ENCODE measurements around the gene COPS3. TPM values are rescaled to one million over a fixed set of nuclear protein-coding genes. Genes with fewer than 3 reads are reported as not detected.

COPS3 gene
- total and polyA plus RNA-seq, 2 donors (not counting 1 experiment from before 2014, with no cell fraction given): 62.3 to 80.6 TPM

DNA sequence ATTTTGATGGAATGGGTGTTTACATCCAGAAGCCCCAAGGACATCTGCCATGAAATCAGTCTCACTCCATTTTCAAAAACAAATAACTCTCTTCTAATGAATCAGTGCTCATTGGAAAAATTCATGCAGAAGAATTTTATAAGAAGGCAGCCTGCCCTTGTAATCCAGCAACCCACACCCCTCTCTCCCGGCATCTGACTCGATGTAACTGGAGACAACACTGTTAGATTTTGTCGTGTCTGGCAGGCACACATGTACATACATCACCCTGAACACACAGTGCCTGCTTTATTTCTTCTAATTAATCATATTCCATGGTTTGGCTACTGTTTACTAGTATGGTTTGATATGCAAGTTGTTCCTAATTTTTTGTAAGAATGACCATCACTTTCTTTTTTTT, 63.1 kb downstream of the COPS3 start:
- no peak for DNase-seq (ENCODE audit: low read depth in 2 of 2)
- Histone ChIP-seq H2AFZ (ENCODE audit: low read length) (no peak overlapping the region), H3K27ac (ENCODE audit: insufficient read depth, low read length) (no peak overlapping the region), H3K36me3 (ENCODE audit: control insufficient read depth, insufficient read depth, low read length) (peaks cover 56% of the 10 kb centered on the region), H3K4me3 (replicated peaks in 1 of 4; ENCODE audit: control extremely low read depth in 1 of 4, insufficient read depth in 1 of 4, low read depth in 3 of 4, low read length in 4 of 4) (no peak overlapping the region), H4K20me1 (ENCODE audit: control insufficient read depth, extremely low read depth, insufficient read depth, low read length) (peaks cover 2% of the 10 kb centered on the region), H3K27me3 (ENCODE audit: control insufficient read depth, insufficient read depth, low read length) (no peaks in the 10 kb centered on the region), H3K9me3 (ENCODE audit: control insufficient read depth, insufficient read depth, low read depth, low read length) (no peaks in the 10 kb centered on the region), H3K4me2 (ENCODE audit: extremely low read depth, insufficient read depth, low read length) (no peak overlapping the region), H3K4me1 (ENCODE audit: control insufficient read depth, extremely low read depth, insufficient read depth, low read length) (no peaks in the 10 kb centered on the region), H3K79me2 (ENCODE audit: control insufficient read depth, insufficient read depth, low read length) (no peaks in the 10 kb centered on the region), H3K9ac (ENCODE audit: insufficient read depth, low read length) (no peak overlapping the region)
- TF ChIP-seq EZH2 (IDR thresholded peaks at IDR 0.05; ENCODE audit: low read length, missing control alignments): no peak
- TF ChIP-seq, protein P1, sequence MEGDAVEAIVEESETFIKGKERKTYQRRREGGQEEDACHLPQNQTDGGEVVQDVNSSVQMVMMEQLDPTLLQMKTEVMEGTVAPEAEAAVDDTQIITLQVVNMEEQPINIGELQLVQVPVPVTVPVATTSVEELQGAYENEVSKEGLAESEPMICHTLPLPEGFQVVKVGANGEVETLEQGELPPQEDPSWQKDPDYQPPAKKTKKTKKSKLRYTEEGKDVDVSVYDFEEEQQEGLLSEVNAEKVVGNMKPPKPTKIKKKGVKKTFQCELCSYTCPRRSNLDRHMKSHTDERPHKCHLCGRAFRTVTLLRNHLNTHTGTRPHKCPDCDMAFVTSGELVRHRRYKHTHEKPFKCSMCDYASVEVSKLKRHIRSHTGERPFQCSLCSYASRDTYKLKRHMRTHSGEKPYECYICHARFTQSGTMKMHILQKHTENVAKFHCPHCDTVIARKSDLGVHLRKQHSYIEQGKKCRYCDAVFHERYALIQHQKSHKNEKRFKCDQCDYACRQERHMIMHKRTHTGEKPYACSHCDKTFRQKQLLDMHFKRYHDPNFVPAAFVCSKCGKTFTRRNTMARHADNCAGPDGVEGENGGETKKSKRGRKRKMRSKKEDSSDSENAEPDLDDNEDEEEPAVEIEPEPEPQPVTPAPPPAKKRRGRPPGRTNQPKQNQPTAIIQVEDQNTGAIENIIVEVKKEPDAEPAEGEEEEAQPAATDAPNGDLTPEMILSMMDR (conservative IDR thresholded peaks at IDR 0.05 in 1 of 2, IDR thresholded peaks at IDR 0.05 in 1 of 2; ENCODE audit: low read depth in 1 of 2, low read length in 2 of 2): no peak

GRCh38 chr17:17216776-17217175, 64.3 kb downstream of the COPS3 start:
- Histone ChIP-seq H3K36me3 (ENCODE audit: control insufficient read depth, insufficient read depth, low read length) (peaks cover 52% of the 10 kb centered on the region), H3K4me2 (ENCODE audit: extremely low read depth, insufficient read depth, low read length) (no peak overlapping the region), H4K20me1 (ENCODE audit: control insufficient read depth, extremely low read depth, insufficient read depth, low read length) (peaks cover 2% of the 10 kb centered on the region), H3K27ac (ENCODE audit: insufficient read depth, low read length) (no peak overlapping the region), H3K4me3 (replicated peaks in 1 of 4; ENCODE audit: control extremely low read depth in 1 of 4, insufficient read depth in 1 of 4, low read depth in 3 of 4, low read length in 4 of 4) (no peak overlapping the region), H3K9me3 (ENCODE audit: control insufficient read depth, insufficient read depth, low read depth, low read length) (no peaks in the 10 kb centered on the region), H3K79me2 (ENCODE audit: control insufficient read depth, insufficient read depth, low read length) (no peaks in the 10 kb centered on the region), H3K27me3 (ENCODE audit: control insufficient read depth, insufficient read depth, low read length) (no peaks in the 10 kb centered on the region), H2AFZ (ENCODE audit: low read length) (no peak overlapping the region), H3K4me1 (ENCODE audit: control insufficient read depth, extremely low read depth, insufficient read depth, low read length) (no peaks in the 10 kb centered on the region), H3K9ac (ENCODE audit: insufficient read depth, low read length) (no peak overlapping the region)
- no peak for DNase-seq (ENCODE audit: low read depth in 2 of 2)
- TF ChIP-seq EZH2 (IDR thresholded peaks at IDR 0.05; ENCODE audit: low read length, missing control alignments): no peak
- TF ChIP-seq, protein P1 (conservative IDR thresholded peaks at IDR 0.05 in 1 of 2, IDR thresholded peaks at IDR 0.05 in 1 of 2; ENCODE audit: low read depth in 1 of 2, low read length in 2 of 2): no peak

DNA sequence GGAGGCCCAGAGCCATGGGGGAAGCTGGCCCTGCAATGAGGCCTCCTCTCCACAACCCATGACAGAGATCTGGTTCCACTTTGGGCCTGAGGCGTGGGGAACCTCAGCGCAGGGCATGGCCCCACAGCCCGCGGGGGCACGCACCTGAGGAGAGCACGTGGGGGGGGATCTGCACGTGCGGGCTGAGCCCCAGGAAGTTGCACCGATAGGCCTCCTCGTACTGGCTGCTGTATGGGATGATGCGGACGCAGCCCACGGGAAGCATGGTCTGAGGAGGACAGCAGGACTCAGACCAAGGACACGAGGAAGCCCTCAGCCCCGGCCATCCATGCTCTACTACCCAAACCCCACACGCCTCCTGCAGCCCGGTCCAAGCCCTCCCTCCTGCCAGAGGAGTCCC, 64.8 kb downstream of the COPS3 start:
- Histone ChIP-seq H3K9ac (ENCODE audit: insufficient read depth, low read length) (no peak overlapping the region), H3K79me2 (ENCODE audit: control insufficient read depth, insufficient read depth, low read length) (no peaks in the 10 kb centered on the region), H3K4me2 (ENCODE audit: extremely low read depth, insufficient read depth, low read length) (no peak overlapping the region), H3K36me3 (ENCODE audit: control insufficient read depth, insufficient read depth, low read length) (peaks cover 49% of the 10 kb centered on the region), H3K4me3 (replicated peaks in 1 of 4; ENCODE audit: control extremely low read depth in 1 of 4, insufficient read depth in 1 of 4, low read depth in 3 of 4, low read length in 4 of 4) (no peak overlapping the region), H3K4me1 (ENCODE audit: control insufficient read depth, extremely low read depth, insufficient read depth, low read length) (no peaks in the 10 kb centered on the region), H3K27ac (ENCODE audit: insufficient read depth, low read length) (no peak overlapping the region), H3K9me3 (ENCODE audit: control insufficient read depth, insufficient read depth, low read depth, low read length) (no peaks in the 10 kb centered on the region), H2AFZ (ENCODE audit: low read length) (no peak overlapping the region), H4K20me1 (ENCODE audit: control insufficient read depth, extremely low read depth, insufficient read depth, low read length) (peaks cover 2% of the 10 kb centered on the region), H3K27me3 (ENCODE audit: control insufficient read depth, insufficient read depth, low read length) (no peaks in the 10 kb centered on the region)
- DNase-seq (ENCODE audit: low read depth in 2 of 2): no peak
- no peak for TF ChIP-seq EZH2 (IDR thresholded peaks at IDR 0.05; ENCODE audit: low read length, missing control alignments)
- TF ChIP-seq, protein P1 (conservative IDR thresholded peaks at IDR 0.05 in 1 of 2, IDR thresholded peaks at IDR 0.05 in 1 of 2; ENCODE audit: low read depth in 1 of 2, low read length in 2 of 2): no peak

All from fibroblast of lung (primary cell).